Esophagus squamous epithelium (tissue), 5 donors: ENCODE results near the gene SSX4B. TPM values are rescaled to one million over a fixed set of nuclear protein-coding genes. Genes with fewer than 3 reads are reported as not detected.
"Not testable (repeated sequence)": the region's sequence is repeated elsewhere in the genome, so short reads cannot be mapped to it uniquely, and the experiment has no call there.

Experiments used
- DNase-seq: peaks from one replicate; lab custom pipeline; 2025; lab: John Stamatoyannopoulos, UW
- H3K27ac ChIP-seq, 4 donors: fragments of 200-600 bp; sonication (generic); one replicate each; pipeline ENCODE4 v1.5.1; 2016 to 2019; ENCODE audit warnings: mild to moderate bottlenecking in 1 of 4
- H3K27me3 ChIP-seq, 4 donors: fragments of 200-600 bp; sonication (generic); 1 replicate in 3 of 4; 2 replicates in 1 of 4; pipeline versions ENCODE4 v1.5.1 to v1.6.0; 2017 to 2021; ENCODE audit warnings: antibody characterized with exemption in 1 of 4
- H3K36me3 ChIP-seq, 3 donors: fragments of 200-600 bp; sonication (generic); one replicate each; pipeline ENCODE4 v1.5.1; 2016 to 2019
- H3K4me1 ChIP-seq, 3 donors: fragments of 200-600 bp; sonication (generic); one replicate each; pipeline ENCODE4 v1.5.1; 2017 to 2019
- H3K4me3 ChIP-seq, 4 donors: fragments of 200-600 bp; sonication (generic); 1 replicate in 3 of 4; 2 replicates in 1 of 4; pipeline ENCODE4 v1.5.1; 2016 to 2019; ENCODE audit warnings: mild to moderate bottlenecking in 2 of 4, moderate library complexity in 1 of 4
- H3K9me3 ChIP-seq, 3 donors: fragments of 200-600 bp; sonication (generic); one replicate each; pipeline ENCODE4 v1.5.1; 2016 to 2019
- CTCF ChIP-seq, 6 experiments: fragments of 450-650 bp in 4 of 6; fragments of 200-600 bp in 2 of 6; sonication (generic) in 2 of 6; IDR thresholded peaks; one replicate each; pipeline ENCODE4 v1.5.1; 2016 to 2019; ENCODE audit warnings: antibody characterized with exemption in 6 of 6, mild to moderate bottlenecking in 4 of 6, moderate library complexity in 4 of 6
- POLR2A ChIP-seq, 4 donors: fragments of 450-650 bp; IDR thresholded peaks; one replicate each; pipeline ENCODE4 v1.6.1; 2017; ENCODE audit warnings: antibody characterized with exemption in 4 of 4, mild to moderate bottlenecking in 4 of 4, moderate library complexity in 3 of 4
- WGBS, 2 donors: methylation state at CpG; one replicate each; pipeline ENCODE4 v1.1.5; 2018; 5-methylcytosine and 5-hydroxymethylcytosine counted together
- intact Hi-C: fragments of 100-400 bp; cut with DNase I; formaldehyde crosslinking; loops from one replicate; pipeline ENCODE4 v1.15.0; 2022
- small RNA-seq, 4 donors: library from RNA; depleted of rRNA; stranded (forward); fragments of <200 nt; gene quantifications; one replicate each; pipeline ENCODE3, GENCODE V24; 2016
- total RNA-seq, 4 donors: library from RNA; depleted of rRNA; stranded (reverse); fragments of >200 nt; gene quantifications; one replicate each; pipeline ENCODE4 v1.1.0, GENCODE V29; 2016
- donor health status: DM: yes; HTN: yes; CAD: no.

The SSX4B gene
- total RNA-seq, 4 donors from 2014 or later = not detected

GRCh38 chrX:48383239-48383638, 28.5 kb downstream of the SSX4B start, which contains the start of gene SSX4:
TSS of gene SSX4 (plus strand) at chrX:48383539. CDS start at chrX:48384054, 515 bp downstream.
- H3K36me3 ChIP-seq, intact Hi-C loops, DNase-seq, H3K4me3 ChIP-seq, H3K4me1 ChIP-seq, H3K9me3 ChIP-seq, H3K27me3 ChIP-seq, H3K27ac ChIP-seq: not testable (repeated sequence)
- no CpG with 5 or more reads among the region's 16 CpGs for WGBS, 2 donors

- H3K4me1 ChIP-seq, intact Hi-C loops: not testable (repeated sequence)
- WGBS, 2 donors = no CpG with 5 or more reads among the region's 8 CpGs
Measured at GRCh38 chrX:48370408-48370807, 41.4 kb downstream of the SSX4B start.

GRCh38 chrX:48367717-48368408, 43.9 kb downstream of the SSX4B start:
- H3K9me3 ChIP-seq, H3K36me3 ChIP-seq, DNase-seq, intact Hi-C loops, H3K4me1 ChIP-seq, H3K27me3 ChIP-seq, H3K4me3 ChIP-seq, H3K27ac ChIP-seq: not testable (repeated sequence)
- WGBS, 2 donors = no CpG with 5 or more reads among the region's 12 CpGs

More at GRCh38 chrX:48370408-48370807, 41.4 kb downstream of the SSX4B start:
- not testable (repeated sequence) for H3K27me3 ChIP-seq, H3K36me3 ChIP-seq, H3K27ac ChIP-seq, H3K4me3 ChIP-seq, H3K9me3 ChIP-seq, DNase-seq

- H3K27me3 ChIP-seq, H3K9me3 ChIP-seq, DNase-seq, H3K4me3 ChIP-seq, H3K4me1 ChIP-seq, intact Hi-C loops, H3K27ac ChIP-seq, H3K36me3 ChIP-seq: not testable (repeated sequence)
- 71 to 83% methylated on average over 2 to 6 of the region's 6 CpGs for WGBS, 2 donors
Measured at GRCh38 chrX:48359281-48359680, 52.5 kb downstream of the SSX4B start.

GRCh38 chrX:48357681-48358080, 54.1 kb downstream of the SSX4B start:
- WGBS, 2 donors = 63 to 92% methylated on average over 4 of the region's 8 CpGs
- Histone ChIP-seq H3K9me3 (no peaks in the 10 kb centered on the region), H3K4me3 (no peak overlapping the region), H3K27me3 (no peaks in the 10 kb centered on the region), H3K27ac (no peak overlapping the region), H3K4me1 (no peaks in the 10 kb centered on the region), H3K36me3 (no peaks in the 10 kb centered on the region)
- TF ChIP-seq POLR2A (IDR thresholded peaks at IDR 0.05) = no peak
- TF ChIP-seq CTCF (IDR thresholded peaks at IDR 0.05) = no peak
- intact Hi-C loops = no loop called here
- no peak for DNase-seq

- WGBS, 2 donors = 80 to 85% methylated on average over 13 to 19 of the region's 19 CpGs
- H3K4me1 ChIP-seq, DNase-seq, H3K4me3 ChIP-seq, H3K9me3 ChIP-seq, H3K27me3 ChIP-seq, H3K36me3 ChIP-seq, intact Hi-C loops, H3K27ac ChIP-seq: not testable (repeated sequence)
Measured at GRCh38 chrX:48356315-48357094, 55.3 kb downstream of the SSX4B start, which contains the start of gene SSX3. TSS of gene SSX3 (minus strand) at chrX:48356703. CDS start at chrX:48355249, 1,454 bp downstream.

Small RNA genes lying within 50 kb of the gene (small RNA-seq; reads per million reads assigned to genes)
- gene AL606490.4 (0 reads per million in 4 donors), gene AL606490.7 (0 reads per million in 4 donors)

Other genes with a start within 250 kb of the SSX4B start
- gene SSX5, start 215.2 kb downstream of the SSX4B start, total RNA-seq = not detected
- not detected for gene SSX1, start 156.6 kb downstream of the SSX4B start, total RNA-seq
- not detected for gene SSX3, start 55.3 kb downstream of the SSX4B start, total RNA-seq
- gene SSX4, start 28.4 kb downstream of the SSX4B start, total RNA-seq = not detected
- 10 to 100 TPM in 3 of 4 donors, 1 to 10 TPM in 1; 9.6 to 25.4 (median 24.7) TPM for gene SLC38A5, start 58.3 kb upstream of the SSX4B start, total RNA-seq
- 10 to 100 TPM; 33.4 to 61.8 (median 45.8) TPM for gene FTSJ1, start 64.2 kb upstream of the SSX4B start, total RNA-seq
- gene PORCN, start 97.0 kb upstream of the SSX4B start, total RNA-seq = 10 to 100 TPM; 11.2 to 25.8 (median 17.6) TPM
- gene EBP, start 109.8 kb upstream of the SSX4B start, total RNA-seq = 100 to 1,000 TPM in 1 of 4 donors, 10 to 100 TPM in 3; 60.8 to 119 (median 87.1) TPM
- gene TBC1D25, start 127.8 kb upstream of the SSX4B start, total RNA-seq = 10 to 100 TPM in 1 of 4 donors, 1 to 10 TPM in 3; 5.5 to 11.7 (median 8.5) TPM
- 100 to 1,000 TPM; 110 to 220 (median 214) TPM for gene RBM3, start 162.5 kb upstream of the SSX4B start, total RNA-seq
- gene WDR13, start 185.5 kb upstream of the SSX4B start, total RNA-seq = 10 to 100 TPM; 50.5 to 86.6 (median 68.5) TPM